ENCODE measurements around the gene JARID2. TPM values are rescaled to one million over a fixed set of nuclear protein-coding genes. Genes with fewer than 3 reads are reported as not detected.

JARID2 gene
- total and polyA plus RNA-seq, 2 of the 13 experiments (the other 11 are each of a cell fraction or from before 2014, with no cell fraction given) = 7.5 to 10.3 TPM

DNA sequence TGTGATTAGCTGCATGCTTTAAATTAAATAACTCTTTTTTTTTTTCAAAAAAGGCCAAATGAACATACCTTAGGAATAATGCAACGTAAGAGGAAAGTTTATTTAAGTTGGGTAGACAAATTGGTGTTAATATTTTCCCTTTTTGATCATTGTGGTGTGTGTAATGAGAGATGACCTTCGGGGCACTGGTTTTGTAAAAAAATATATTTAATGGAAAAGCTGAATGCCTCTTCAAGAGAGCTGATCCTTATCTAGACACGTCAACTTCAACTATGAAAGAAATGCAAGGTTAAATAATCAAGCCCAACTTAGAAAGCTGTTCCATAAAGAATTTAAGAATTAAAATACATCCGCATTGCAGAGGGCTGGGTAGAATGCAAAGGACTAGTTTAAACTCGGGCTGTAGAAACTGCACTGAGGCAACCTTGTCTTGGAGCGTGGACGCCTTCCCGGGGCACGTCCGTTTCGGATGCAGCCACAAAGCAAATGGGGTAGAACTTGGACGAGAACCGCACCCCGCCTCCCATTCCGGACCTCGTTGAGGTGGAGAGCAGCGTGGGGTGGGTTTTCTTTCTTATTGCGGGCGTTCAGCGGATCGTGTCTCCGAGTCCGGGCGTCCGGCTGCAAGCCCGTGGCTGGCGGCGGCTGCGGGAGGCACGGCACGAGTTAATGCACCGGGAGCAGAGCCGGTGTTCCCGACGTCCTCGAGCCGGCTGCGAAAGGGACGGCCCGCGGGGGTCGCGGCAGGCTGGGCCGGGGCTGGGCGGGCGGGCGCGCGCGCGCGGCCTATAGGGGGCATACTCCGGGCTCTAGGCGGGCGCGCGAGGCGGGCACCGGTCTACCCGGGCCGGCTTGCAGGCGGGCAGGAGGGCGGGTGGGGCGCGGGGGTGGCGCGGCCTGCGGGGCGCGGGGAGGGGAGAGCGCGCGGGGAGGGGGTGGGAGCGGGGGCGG lies 1.9 kb downstream of the JARID2 start (continued):
- TF ChIP-seq POGK (CRISPR knock-in tag; conservative IDR thresholded peaks at IDR 0.05) (peak; percentile 69; the same call in 1 of the 2 replicates), SNAPC2 (CRISPR knock-in tag; IDR thresholded peaks at IDR 0.05) (no peak), TIGD3 (CRISPR knock-in tag; IDR thresholded peaks at IDR 0.05; ENCODE audit: borderline replicate concordance) (no peak), MTA1 (CRISPR knock-in tag; IDR thresholded peaks at IDR 0.05; ENCODE audit: borderline replicate concordance) (no peak), YEATS4 (CRISPR knock-in tag; IDR thresholded peaks at IDR 0.05; ENCODE audit: borderline replicate concordance) (no peak; the same call in 1 of the 2 replicates), HIVEP1 (CRISPR knock-in tag; IDR thresholded peaks at IDR 0.05) (peak; percentile 33; the same call in 1 of the 2 replicates), ZBTB7B (CRISPR knock-in tag; IDR thresholded peaks at IDR 0.05) (peak; percentile 67; the same call in 1 of the 2 replicates), ZHX1 (CRISPR knock-in tag; IDR thresholded peaks at IDR 0.05; ENCODE audit: low read depth) (0 out of 2 replicates have a peak, but pooled peaks have one; percentile 31), ZNF558 (CRISPR knock-in tag; IDR thresholded peaks at IDR 0.05; ENCODE audit: borderline replicate concordance) (0 out of 2 replicates have a peak, but pooled peaks have one; percentile 62), IKZF4 (CRISPR knock-in tag; IDR thresholded peaks at IDR 0.05; ENCODE audit: borderline replicate concordance, low read depth, not compliant biosample characterization) (no peak), ZBTB25 (CRISPR knock-in tag; IDR thresholded peaks at IDR 0.05) (peak; percentile 1; the same call in 1 of the 2 replicates), PITX1 (CRISPR knock-in tag; IDR thresholded peaks at IDR 0.05) (peak; percentile 46; the same call in 1 of the 2 replicates)
- TF ChIP-seq, protein P1, sequence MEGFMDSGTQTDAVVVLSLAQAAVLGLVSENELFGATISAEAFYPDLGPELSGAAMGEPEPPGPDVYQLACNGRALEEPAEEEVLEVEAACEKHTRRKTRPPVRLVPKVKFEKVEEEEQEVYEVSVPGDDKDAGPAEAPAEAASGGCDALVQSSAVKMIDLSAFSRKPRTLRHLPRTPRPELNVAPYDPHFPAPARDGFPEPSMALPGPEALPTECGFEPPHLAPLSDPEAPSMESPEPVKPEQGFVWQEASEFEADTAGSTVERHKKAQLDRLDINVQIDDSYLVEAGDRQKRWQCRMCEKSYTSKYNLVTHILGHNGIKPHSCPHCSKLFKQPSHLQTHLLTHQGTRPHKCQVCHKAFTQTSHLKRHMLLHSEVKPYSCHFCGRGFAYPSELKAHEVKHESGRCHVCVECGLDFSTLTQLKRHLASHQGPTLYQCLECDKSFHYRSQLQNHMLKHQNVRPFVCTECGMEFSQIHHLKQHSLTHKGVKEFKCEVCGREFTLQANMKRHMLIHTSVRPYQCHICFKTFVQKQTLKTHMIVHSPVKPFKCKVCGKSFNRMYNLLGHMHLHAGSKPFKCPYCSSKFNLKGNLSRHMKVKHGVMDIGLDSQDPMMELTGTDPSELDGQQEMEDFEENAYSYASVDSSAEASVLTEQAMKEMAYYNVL (CRISPR knock-in tag; IDR thresholded peaks at IDR 0.05; ENCODE audit: borderline replicate concordance) = no peak
- TF ChIP-seq, protein P2, sequence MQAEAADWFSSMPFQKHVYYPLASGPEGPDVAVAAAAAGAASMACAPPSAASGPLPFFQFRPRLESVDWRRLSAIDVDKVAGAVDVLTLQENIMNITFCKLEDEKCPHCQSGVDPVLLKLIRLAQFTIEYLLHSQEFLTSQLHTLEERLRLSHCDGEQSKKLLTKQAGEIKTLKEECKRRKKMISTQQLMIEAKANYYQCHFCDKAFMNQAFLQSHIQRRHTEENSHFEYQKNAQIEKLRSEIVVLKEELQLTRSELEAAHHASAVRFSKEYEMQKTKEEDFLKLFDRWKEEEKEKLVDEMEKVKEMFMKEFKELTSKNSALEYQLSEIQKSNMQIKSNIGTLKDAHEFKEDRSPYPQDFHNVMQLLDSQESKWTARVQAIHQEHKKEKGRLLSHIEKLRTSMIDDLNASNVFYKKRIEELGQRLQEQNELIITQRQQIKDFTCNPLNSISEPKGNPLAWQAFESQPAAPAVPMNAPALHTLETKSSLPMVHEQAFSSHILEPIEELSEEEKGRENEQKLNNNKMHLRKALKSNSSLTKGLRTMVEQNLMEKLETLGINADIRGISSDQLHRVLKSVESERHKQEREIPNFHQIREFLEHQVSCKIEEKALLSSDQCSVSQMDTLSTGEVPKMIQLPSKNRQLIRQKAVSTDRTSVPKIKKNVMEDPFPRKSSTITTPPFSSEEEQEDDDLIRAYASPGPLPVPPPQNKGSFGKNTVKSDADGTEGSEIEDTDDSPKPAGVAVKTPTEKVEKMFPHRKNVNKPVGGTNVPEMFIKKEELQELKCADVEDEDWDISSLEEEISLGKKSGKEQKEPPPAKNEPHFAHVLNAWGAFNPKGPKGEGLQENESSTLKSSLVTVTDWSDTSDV (CRISPR knock-in tag; IDR thresholded peaks at IDR 0.05) = no peak

Data from HepG2 (cell line).